HG02970 (cell line): ENCODE data around the gene ABCG1.
A peak's percentile ranks its signal among the peaks of the same experiment; 100 is the strongest.

ENCODE experiments used
- ATAC-seq: cut with Tn5 transposase; IDR thresholded peaks from one replicate; pipeline ENCODE4 v1.9.1; 2021; ENCODE audit warnings: mild to moderate bottlenecking, moderate library complexity, moderate number of reproducible peaks; ENCODE audit not compliant: unreplicated experiment, low FRiP score

Gene ABCG1

GRCh38 chr21:42214081-42214750, 4.7 kb upstream of the ABCG1 start:
- ATAC-seq: no peak

- no peak for ATAC-seq
Measured at GRCh38 chr21:42214921-42215320, 4.0 kb upstream of the ABCG1 start.

GRCh38 chr21:42215942-42216725, 2.8 kb upstream of the ABCG1 start:
- ATAC-seq: no peak

GRCh38 chr21:42216726-42217572, 2.0 kb upstream of the ABCG1 start:
- no peak for ATAC-seq

- ATAC-seq: no peak
Measured at GRCh38 chr21:42219606-42220137, 732 bp downstream of the ABCG1 start.

GRCh38 chr21:42220138-42220701, 1.3 kb downstream of the ABCG1 start:
- ATAC-seq: no peak

- ATAC-seq: no peak
Measured at GRCh38 chr21:42221581-42222345, 2.8 kb downstream of the ABCG1 start.

GRCh38 chr21:42222386-42222785, 3.4 kb downstream of the ABCG1 start:
- ATAC-seq: no peak

GRCh38 chr21:42222821-42223390, 4.0 kb downstream of the ABCG1 start:
- no peak for ATAC-seq

- no peak for ATAC-seq
Measured at GRCh38 chr21:42223826-42224575, 5.1 kb downstream of the ABCG1 start.

- no peak for ATAC-seq
Measured at GRCh38 chr21:42225042-42225441, 6.1 kb downstream of the ABCG1 start.

GRCh38 chr21:42225571-42226155, 6.7 kb downstream of the ABCG1 start:
- ATAC-seq: no peak

- no peak for ATAC-seq
Measured at GRCh38 chr21:42226626-42227025, 7.7 kb downstream of the ABCG1 start.

- peak; percentile 69 for ATAC-seq
Measured at GRCh38 chr21:42227909-42228708, 9.2 kb downstream of the ABCG1 start.

GRCh38 chr21:42228709-42229220, 9.8 kb downstream of the ABCG1 start:
- no peak for ATAC-seq

- ATAC-seq: no peak
Measured at GRCh38 chr21:42229676-42230075, 10.7 kb downstream of the ABCG1 start.

- no peak for ATAC-seq
Measured at GRCh38 chr21:42230178-42230577, 11.2 kb downstream of the ABCG1 start.
